ENCODE results near the gene GNAQ. TPM values are rescaled to one million over a fixed set of nuclear protein-coding genes. Genes with fewer than 3 reads are reported as not detected.

The GNAQ gene
- total and polyA plus RNA-seq, 2 of the 13 experiments (the other 11 are each of a cell fraction or from before 2014, with no cell fraction given): 16.5 to 17.7 TPM

GRCh38 chr9:78031893-78032729 is 500 bp upstream of the GNAQ start (continued):
- TF ChIP-seq ZBTB2 (CRISPR knock-in tag; IDR thresholded peaks at IDR 0.05; ENCODE audit: low read depth): peak; percentile 75
- TF ChIP-seq ZNF44 (CRISPR knock-in tag; IDR thresholded peaks at IDR 0.05): no peak
- TF ChIP-seq KAT8 (CRISPR knock-in tag; IDR thresholded peaks at IDR 0.05): no peak
- TF ChIP-seq ZHX2 (IDR thresholded peaks at IDR 0.05; ENCODE audit: low read depth): no peak
- no peak for TF ChIP-seq ZHX2 (CRISPR knock-in tag; IDR thresholded peaks at IDR 0.05; ENCODE audit: borderline replicate concordance)
- no peak for TF ChIP-seq MED8 (CRISPR knock-in tag; IDR thresholded peaks at IDR 0.05; ENCODE audit: insufficient replicate concordance)
- TF ChIP-seq ZZZ3 (CRISPR knock-in tag; IDR thresholded peaks at IDR 0.05; ENCODE audit: borderline replicate concordance): no peak
- no peak for TF ChIP-seq ZNF180 (CRISPR knock-in tag; IDR thresholded peaks at IDR 0.05; ENCODE audit: borderline replicate concordance, low read depth)
- TF ChIP-seq BCLAF1 (IDR thresholded peaks at IDR 0.05): no peak
- no peak for TF ChIP-seq HNF4A (CRISPR knock-in tag; IDR thresholded peaks at IDR 0.05)
- TF ChIP-seq RBFOX2 (IDR thresholded peaks at IDR 0.05; ENCODE audit: low read depth, low read length): peak; percentile 79
- 0 out of 2 replicates have a peak, but pooled peaks have one; percentile 43 for TF ChIP-seq ZNF546 (CRISPR knock-in tag; conservative IDR thresholded peaks at IDR 0.05)
- TF ChIP-seq MBD4 (IDR thresholded peaks at IDR 0.05; ENCODE audit: borderline replicate concordance, low read length): no peak
- TF ChIP-seq HNRNPUL1 (IDR thresholded peaks at IDR 0.05; ENCODE audit: low read depth, low read length): no peak
- no peak for TF ChIP-seq KDM6A (CRISPR knock-in tag; IDR thresholded peaks at IDR 0.05; ENCODE audit: low read depth)
- peak; percentile 50; the same call in 1 of the 2 replicates for TF ChIP-seq POLR2AphosphoS5 (IDR thresholded peaks at IDR 0.05; ENCODE audit: low read depth, low read length)
- TF ChIP-seq MIER3 (CRISPR knock-in tag; IDR thresholded peaks at IDR 0.05; ENCODE audit: borderline replicate concordance): no peak
- TF ChIP-seq GLMP (CRISPR knock-in tag; IDR thresholded peaks at IDR 0.05; ENCODE audit: borderline replicate concordance): no peak

Data from HepG2 (cell line).